ENCODE data around the gene BTBD6.
A peak's percentile ranks its signal among the peaks of the same experiment; 100 is the strongest.

BTBD6 gene

GRCh38 chr14:105241641-105242040, 6.7 kb upstream of the BTBD6 start:
- Histone ChIP-seq H3K4me1 (ENCODE audit: insufficient read depth, low read length) (no peaks in the 10 kb centered on the region), H3K27ac (ENCODE audit: low read depth, low read length) (no peak overlapping the region), H3K4me3 (ENCODE audit: low read length) (no peak overlapping the region), H3K9ac (ENCODE audit: low read depth, low read length) (no peak overlapping the region), H3K27me3 (ENCODE audit: insufficient read depth, low read length) (no peaks in the 10 kb centered on the region), H3K9me3 (ENCODE audit: insufficient read depth, low read depth, low read length) (no peaks in the 10 kb centered on the region), H3K36me3 (ENCODE audit: insufficient read depth, low read length) (peaks cover 4% of the 10 kb centered on the region; the same call in 1 of the 2 replicates)
- 92% methylated on average over 19 of the region's 19 CpGs for WGBS

GRCh38 chr14:105244334-105244733, 4.0 kb upstream of the BTBD6 start:
- H3K36me3 ChIP-seq (ENCODE audit: insufficient read depth, low read length) = peaks cover 6% of the 10 kb centered on the region; the same call in 1 of the 2 replicates
- no peaks in the 10 kb centered on the region for H3K4me1 ChIP-seq (ENCODE audit: insufficient read depth, low read length)
- H3K27ac ChIP-seq (ENCODE audit: low read depth, low read length) = no peak overlapping the region
- no peak overlapping the region for H3K9ac ChIP-seq (ENCODE audit: low read depth, low read length)
- no peaks in the 10 kb centered on the region for H3K9me3 ChIP-seq (ENCODE audit: insufficient read depth, low read depth, low read length)
- H3K4me3 ChIP-seq (ENCODE audit: low read length) = no peak overlapping the region
- 0 out of 2 replicates have a peak, but pooled peaks cover 2% of the 10 kb centered on the region for H3K27me3 ChIP-seq (ENCODE audit: insufficient read depth, low read length)
- 86% methylated on average over 10 of the region's 10 CpGs for WGBS

GRCh38 chr14:105247026-105247425, 1.3 kb upstream of the BTBD6 start:
- H3K36me3 ChIP-seq (ENCODE audit: insufficient read depth, low read length) = peaks cover 26% of the 10 kb centered on the region; the same call in 1 of the 2 replicates
- 94% methylated on average over 16 of the region's 16 CpGs for WGBS
- H3K9ac ChIP-seq (ENCODE audit: low read depth, low read length) = no peak overlapping the region
- H3K27me3 ChIP-seq (ENCODE audit: insufficient read depth, low read length) = 0 out of 2 replicates have a peak, but pooled peaks cover 2% of the 10 kb centered on the region
- H3K4me1 ChIP-seq (ENCODE audit: insufficient read depth, low read length) = no peaks in the 10 kb centered on the region
- H3K27ac ChIP-seq (ENCODE audit: low read depth, low read length) = no peak overlapping the region
- no peak overlapping the region for H3K4me3 ChIP-seq (ENCODE audit: low read length)
- no peaks in the 10 kb centered on the region for H3K9me3 ChIP-seq (ENCODE audit: insufficient read depth, low read depth, low read length)

DNA sequence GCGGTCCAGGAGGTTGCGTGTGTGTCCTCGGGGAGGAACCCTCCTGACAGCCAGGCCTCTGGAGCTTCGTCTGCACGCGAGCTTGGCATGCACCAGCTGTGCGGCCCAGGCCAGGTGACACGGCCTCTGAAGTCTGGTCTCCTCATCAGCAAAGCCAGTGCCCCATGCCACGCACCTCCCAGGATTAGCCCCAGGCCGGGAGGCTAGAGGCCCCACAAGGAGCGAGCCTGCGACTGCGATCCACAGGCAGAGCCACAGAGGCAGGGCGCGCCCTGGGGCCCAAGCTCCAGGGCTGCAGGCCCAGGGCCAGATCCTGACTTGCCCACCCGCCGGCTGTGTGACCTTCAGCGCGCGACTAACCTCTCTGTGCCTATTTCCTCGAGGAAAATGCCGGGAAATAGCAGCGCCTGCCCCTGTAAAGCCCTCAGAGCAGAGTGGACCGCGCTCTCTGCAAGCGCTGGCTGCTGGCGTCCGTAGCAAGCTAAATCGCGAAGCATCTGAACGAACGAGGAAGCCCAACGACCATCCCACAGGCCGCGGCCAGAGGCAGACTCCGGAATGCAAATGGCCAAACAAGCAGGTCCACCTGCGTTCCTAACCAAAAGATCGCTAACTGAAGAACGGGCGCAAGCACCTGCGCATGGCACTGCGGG, 492 bp upstream of the BTBD6 start:
- H3K36me3 ChIP-seq (ENCODE audit: insufficient read depth, low read length) = peaks cover 29% of the 10 kb centered on the region; the same call in 1 of the 2 replicates
- H3K27ac ChIP-seq (ENCODE audit: low read depth, low read length) = no peak overlapping the region
- H3K4me3 ChIP-seq (ENCODE audit: low read length) = peak overlapping the region; percentile 69
- H3K9ac ChIP-seq (ENCODE audit: low read depth, low read length) = peak overlapping the region; percentile 68
- 0 out of 2 replicates have a peak, but pooled peaks cover 2% of the 10 kb centered on the region for H3K27me3 ChIP-seq (ENCODE audit: insufficient read depth, low read length)
- 44% methylated on average over 42 of the region's 42 CpGs for WGBS
- H3K9me3 ChIP-seq (ENCODE audit: insufficient read depth, low read depth, low read length) = no peaks in the 10 kb centered on the region
- no peaks in the 10 kb centered on the region for H3K4me1 ChIP-seq (ENCODE audit: insufficient read depth, low read length)

DNA sequence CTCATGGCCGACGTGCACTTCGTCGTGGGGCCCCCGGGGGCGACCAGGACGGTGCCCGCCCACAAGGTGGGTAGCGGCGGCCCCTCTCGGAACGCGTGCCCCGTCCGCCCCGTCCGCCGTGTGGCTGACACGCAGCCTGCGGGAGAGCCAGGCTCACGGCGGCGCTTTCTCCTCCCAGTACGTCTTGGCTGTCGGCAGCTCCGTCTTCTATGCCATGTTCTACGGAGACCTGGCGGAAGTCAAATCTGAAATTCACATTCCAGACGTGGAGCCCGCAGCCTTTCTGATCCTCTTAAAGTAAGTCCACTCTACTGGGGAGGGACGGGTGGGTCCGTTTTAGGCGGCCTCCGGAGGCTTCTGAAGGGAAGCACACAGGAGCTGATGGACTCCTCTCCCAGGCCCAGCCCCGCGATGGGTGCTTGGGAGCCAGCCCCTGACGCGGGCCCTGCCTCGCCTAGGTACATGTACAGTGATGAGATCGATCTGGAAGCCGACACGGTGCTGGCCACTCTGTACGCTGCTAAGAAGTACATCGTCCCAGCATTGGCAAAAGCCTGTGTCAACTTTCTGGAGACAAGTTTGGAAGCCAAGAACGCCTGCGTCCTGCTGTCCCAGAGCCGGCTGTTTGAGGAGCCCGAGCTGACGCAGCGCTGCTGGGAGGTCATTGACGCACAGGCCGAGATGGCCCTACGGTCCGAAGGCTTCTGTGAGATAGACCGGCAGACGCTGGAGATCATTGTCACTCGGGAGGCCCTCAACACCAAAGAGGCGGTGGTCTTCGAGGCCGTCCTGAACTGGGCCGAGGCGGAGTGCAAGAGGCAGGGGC, 1.1 kb downstream of the BTBD6 start:
- Histone ChIP-seq H3K4me1 (ENCODE audit: insufficient read depth, low read length) (no peaks in the 10 kb centered on the region), H3K27ac (ENCODE audit: low read depth, low read length) (no peak overlapping the region), H3K27me3 (ENCODE audit: insufficient read depth, low read length) (0 out of 2 replicates have a peak, but pooled peaks cover 2% of the 10 kb centered on the region), H3K4me3 (ENCODE audit: low read length) (peak overlapping the region; percentile 59), H3K9me3 (ENCODE audit: insufficient read depth, low read depth, low read length) (no peaks in the 10 kb centered on the region), H3K36me3 (ENCODE audit: insufficient read depth, low read length) (peaks cover 29% of the 10 kb centered on the region; the same call in 1 of the 2 replicates), H3K9ac (ENCODE audit: low read depth, low read length) (peak overlapping the region; percentile 77; the same call in 1 of the 2 replicates)
- WGBS = 48% methylated on average over 62 of the region's 62 CpGs

- no peaks in the 10 kb centered on the region for H3K9me3 ChIP-seq (ENCODE audit: insufficient read depth, low read depth, low read length)
- no peak overlapping the region for H3K4me3 ChIP-seq (ENCODE audit: low read length)
- H3K4me1 ChIP-seq (ENCODE audit: insufficient read depth, low read length) = no peaks in the 10 kb centered on the region
- H3K27me3 ChIP-seq (ENCODE audit: insufficient read depth, low read length) = 0 out of 2 replicates have a peak, but pooled peaks cover 2% of the 10 kb centered on the region
- no peak overlapping the region for H3K9ac ChIP-seq (ENCODE audit: low read depth, low read length)
- peaks cover 29% of the 10 kb centered on the region; the same call in 1 of the 2 replicates for H3K36me3 ChIP-seq (ENCODE audit: insufficient read depth, low read length)
- 95% methylated on average over 16 of the region's 16 CpGs for whole genome bisulfite sequencing
- no peak overlapping the region for H3K27ac ChIP-seq (ENCODE audit: low read depth, low read length)
These were observed 1.7 kb downstream of the BTBD6 start for GRCh38 chr14:105250008-105250366.

DNA sequence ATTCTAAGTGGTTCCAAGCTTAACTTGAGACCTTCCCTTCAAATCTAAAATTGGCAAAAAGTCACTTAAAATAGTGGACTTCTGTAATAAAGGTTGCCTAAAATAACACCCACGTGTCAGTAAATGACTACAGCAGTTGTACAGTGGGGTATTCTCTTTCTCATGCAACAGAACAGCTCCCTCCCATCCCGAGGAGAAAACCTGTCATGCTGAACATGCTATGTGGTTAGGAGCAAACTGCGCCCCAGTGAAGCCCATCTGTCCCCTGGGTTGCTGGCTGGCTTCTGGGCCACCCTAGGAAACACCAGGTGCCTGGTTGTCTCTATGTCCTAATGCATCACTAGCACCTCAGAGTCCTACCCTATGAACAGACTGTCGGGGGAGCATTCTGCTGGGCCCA, 2.7 kb downstream of the BTBD6 start:
- Histone ChIP-seq H3K9ac (ENCODE audit: low read depth, low read length) (no peak overlapping the region), H3K27me3 (ENCODE audit: insufficient read depth, low read length) (0 out of 2 replicates have a peak, but pooled peaks cover 2% of the 10 kb centered on the region), H3K4me1 (ENCODE audit: insufficient read depth, low read length) (no peaks in the 10 kb centered on the region), H3K27ac (ENCODE audit: low read depth, low read length) (no peak overlapping the region), H3K36me3 (ENCODE audit: insufficient read depth, low read length) (peaks cover 29% of the 10 kb centered on the region; the same call in 1 of the 2 replicates), H3K4me3 (ENCODE audit: low read length) (no peak overlapping the region), H3K9me3 (ENCODE audit: insufficient read depth, low read depth, low read length) (no peaks in the 10 kb centered on the region)
- 96% methylated on average over 4 of the region's 4 CpGs for WGBS

DNA sequence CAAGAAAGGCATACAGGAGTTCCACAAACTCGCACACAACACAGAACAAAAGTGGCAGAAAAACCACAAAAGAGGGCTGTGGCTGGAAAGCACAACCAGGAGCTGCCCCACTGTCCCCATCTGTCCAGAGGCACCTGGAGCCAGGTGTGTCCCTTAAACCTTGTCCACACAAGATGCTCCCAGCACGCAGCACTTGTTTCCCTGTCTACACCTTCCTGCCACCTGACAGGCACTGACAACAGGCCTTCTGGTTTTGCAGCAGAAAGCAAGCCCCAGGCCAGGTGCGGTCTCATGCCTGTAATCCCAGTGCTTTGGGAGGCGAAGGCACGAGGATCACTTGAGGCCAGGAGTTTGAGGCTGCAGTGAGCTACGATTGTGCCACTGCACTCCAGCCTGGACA, 3.6 kb downstream of the BTBD6 start:
- no peak overlapping the region for H3K27ac ChIP-seq (ENCODE audit: low read depth, low read length)
- no peak overlapping the region for H3K9ac ChIP-seq (ENCODE audit: low read depth, low read length)

DNA sequence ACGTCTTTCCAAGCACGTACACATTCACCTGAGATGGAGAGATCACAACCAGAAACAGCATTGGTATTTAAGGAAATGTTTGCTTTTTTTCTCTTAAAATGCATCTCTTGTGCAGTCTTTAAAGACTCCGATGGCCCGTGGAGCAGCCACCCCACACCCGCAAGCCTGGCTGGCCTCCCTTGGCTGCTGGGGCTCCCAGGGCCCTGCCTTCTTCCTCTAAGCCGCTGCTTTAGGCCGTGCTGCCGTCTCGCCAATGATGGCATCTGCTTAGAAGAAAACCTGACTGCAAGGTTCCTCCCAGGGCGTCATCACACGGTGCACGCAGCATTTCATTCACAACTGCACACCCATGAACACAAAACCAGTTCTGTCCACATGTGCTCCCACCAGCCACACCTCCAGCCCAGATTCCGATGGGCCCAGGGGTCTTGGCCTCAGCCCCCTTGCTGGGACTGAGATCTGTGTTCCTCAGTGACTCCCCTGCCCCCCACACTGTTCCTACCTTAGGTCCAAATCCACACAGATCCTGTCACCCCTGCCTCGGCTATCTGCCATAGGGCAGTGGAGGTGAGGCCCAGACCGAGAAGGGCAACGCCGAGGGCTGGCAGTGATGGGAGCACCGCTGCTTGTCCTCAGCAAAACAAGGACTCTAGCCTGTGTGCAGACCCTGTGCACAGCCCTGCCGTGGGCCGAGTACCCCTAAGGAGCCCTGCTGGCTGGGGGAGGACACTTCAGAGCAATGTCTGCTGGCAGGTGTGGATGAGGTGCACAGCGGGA, 4.4 kb downstream of the BTBD6 start:
- H3K9me3 ChIP-seq (ENCODE audit: insufficient read depth, low read depth, low read length) = no peaks in the 10 kb centered on the region
- no peak overlapping the region for H3K4me3 ChIP-seq (ENCODE audit: low read length)
- no peaks in the 10 kb centered on the region for H3K4me1 ChIP-seq (ENCODE audit: insufficient read depth, low read length)
- H3K27me3 ChIP-seq (ENCODE audit: insufficient read depth, low read length) = 0 out of 2 replicates have a peak, but pooled peaks cover under 1% of the 10 kb centered on the region
- H3K9ac ChIP-seq (ENCODE audit: low read depth, low read length) = no peak overlapping the region
- no peak overlapping the region for H3K27ac ChIP-seq (ENCODE audit: low read depth, low read length)
- peaks cover 26% of the 10 kb centered on the region; the same call in 1 of the 2 replicates for H3K36me3 ChIP-seq (ENCODE audit: insufficient read depth, low read length)
- WGBS = 95% methylated on average over 21 of the region's 21 CpGs

More for the DNA sequence above, 3.6 kb downstream of the BTBD6 start:
- H3K9me3 ChIP-seq (ENCODE audit: insufficient read depth, low read depth, low read length) = no peaks in the 10 kb centered on the region
- H3K4me3 ChIP-seq (ENCODE audit: low read length) = no peak overlapping the region
- 93% methylated on average over 6 of the region's 6 CpGs for WGBS
- peaks cover 26% of the 10 kb centered on the region; the same call in 1 of the 2 replicates for H3K36me3 ChIP-seq (ENCODE audit: insufficient read depth, low read length)
- H3K27me3 ChIP-seq (ENCODE audit: insufficient read depth, low read length) = 0 out of 2 replicates have a peak, but pooled peaks cover 2% of the 10 kb centered on the region
- no peaks in the 10 kb centered on the region for H3K4me1 ChIP-seq (ENCODE audit: insufficient read depth, low read length)

DNA sequence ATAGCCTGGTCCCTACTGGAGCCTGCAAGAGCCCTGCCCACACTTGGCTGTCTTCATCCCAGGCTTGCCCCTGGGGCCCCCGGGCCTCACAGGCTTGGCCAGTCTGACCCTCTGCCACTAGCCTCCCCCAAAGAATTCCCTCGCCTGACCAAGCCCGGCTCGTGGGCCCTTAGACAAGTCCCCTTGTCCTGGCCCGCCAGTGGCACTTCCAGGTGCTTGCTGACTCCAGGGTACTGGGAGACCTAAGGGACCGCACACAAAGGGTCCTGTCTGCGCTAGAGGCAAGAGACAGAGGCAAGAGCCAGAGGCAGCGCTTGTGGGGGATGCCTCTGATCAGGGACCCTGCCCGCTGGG, 5.0 kb downstream of the BTBD6 start:
- H3K36me3 ChIP-seq (ENCODE audit: insufficient read depth, low read length) = peaks cover 26% of the 10 kb centered on the region; the same call in 1 of the 2 replicates
- WGBS = 95% methylated on average over 9 of the region's 9 CpGs
- no peaks in the 10 kb centered on the region for H3K9me3 ChIP-seq (ENCODE audit: insufficient read depth, low read depth, low read length)
- no peaks in the 10 kb centered on the region for H3K27me3 ChIP-seq (ENCODE audit: insufficient read depth, low read length)
- no peaks in the 10 kb centered on the region for H3K4me1 ChIP-seq (ENCODE audit: insufficient read depth, low read length)
- no peak overlapping the region for H3K4me3 ChIP-seq (ENCODE audit: low read length)
- no peak overlapping the region for H3K9ac ChIP-seq (ENCODE audit: low read depth, low read length)
- no peak overlapping the region for H3K27ac ChIP-seq (ENCODE audit: low read depth, low read length)
